GM12891 (cell line): ENCODE measurements around the gene ASF1B.

Experiments
- DNase-seq: peaks from one replicate; pipeline ENCODE4 v3.0.0; 2011; ENCODE audit warnings: low spot score; ENCODE audit not compliant: insufficient read length
- FAIRE-seq: peaks from 2 replicates; lab custom pipeline; 2011; peaks lifted over from hg19 to GRCh38; lab: Jason Lieb, UNC
- PAX5 ChIP-seq: IDR thresholded peaks from 2 replicates; pipeline ENCODE4 v1.6.1; 2011; ENCODE audit warnings: low read length, moderate library complexity, mild to moderate bottlenecking; ENCODE audit not compliant: insufficient read depth, severe bottlenecking
- POLR2A ChIP-seq: IDR thresholded peaks from 2 replicates; pipeline ENCODE4 v1.6.1; 2011; ENCODE audit warnings: low read depth, low read length, control low read depth
- POLR2AphosphoS5 ChIP-seq: IDR thresholded peaks from 2 replicates; pipeline ENCODE4 v1.6.1; 2011; ENCODE audit warnings: low read depth, low read length, control low read depth
- POU2F2 ChIP-seq: IDR thresholded peaks from 2 replicates; pipeline ENCODE4 v1.6.1; 2011; ENCODE audit warnings: low read depth, mild to moderate bottlenecking, control low read depth, low read length, moderate library complexity
- SPI1 ChIP-seq: IDR thresholded peaks from 2 replicates; pipeline ENCODE4 v1.6.1; 2011; ENCODE audit warnings: low read depth, low read length, control low read depth
- TAF1 ChIP-seq: IDR thresholded peaks from 2 replicates; pipeline ENCODE4 v1.6.1; 2011; ENCODE audit warnings: low read depth, low read length, control low read depth

ASF1B gene

DNA sequence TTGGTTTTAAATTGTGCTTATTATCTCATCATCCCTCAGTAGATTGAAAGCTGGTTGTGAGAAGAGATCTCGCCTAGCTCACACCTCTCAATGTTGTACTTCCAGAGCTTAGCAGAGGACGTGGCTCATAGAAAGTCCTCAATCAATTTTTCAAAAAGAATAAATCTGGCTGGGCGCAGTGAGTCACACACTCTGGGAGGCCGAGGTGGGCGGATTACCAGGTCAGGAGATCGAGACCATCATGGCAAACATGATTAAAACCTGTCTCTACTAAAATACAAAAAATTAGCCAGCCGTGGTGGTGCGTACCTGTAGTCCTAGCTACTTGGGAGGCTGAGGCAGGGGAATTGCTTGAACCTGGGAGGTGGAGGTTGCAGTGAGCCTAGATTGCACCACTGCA, 4.7 kb upstream of the ASF1B start:
- no peak for DNase-seq
- no peak for TF ChIP-seq POU2F2
- no peak for TF ChIP-seq POLR2AphosphoS5
- TF ChIP-seq SPI1, result no peak
- TF ChIP-seq TAF1, result no peak
- TF ChIP-seq PAX5, result no peak
- TF ChIP-seq POLR2A, result no peak
- no peak for FAIRE-seq

DNA sequence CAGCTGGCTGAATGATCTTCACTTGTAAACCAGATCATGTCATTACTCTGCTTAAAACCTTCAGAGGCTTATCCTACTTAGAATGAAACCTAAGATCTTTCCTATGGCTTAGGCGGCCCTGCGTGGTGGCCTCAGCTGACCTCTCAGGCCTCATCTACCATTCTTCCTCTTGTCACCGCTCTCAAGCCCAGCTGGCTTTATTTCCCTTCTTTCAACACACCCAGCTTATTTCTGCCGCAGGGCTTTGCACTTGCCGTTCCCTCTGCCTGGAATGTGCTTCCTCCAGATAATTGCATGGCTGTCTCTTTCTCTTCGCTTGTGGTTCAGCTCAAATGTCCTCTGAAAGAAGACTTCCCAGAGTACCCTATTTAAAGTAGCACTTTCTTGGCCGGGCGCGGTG, 3.6 kb upstream of the ASF1B start:
- DNase-seq (no peak), FAIRE-seq (no peak)
- TF ChIP-seq PAX5 (no peak), SPI1 (no peak), POLR2A (no peak), TAF1 (no peak), POLR2AphosphoS5 (no peak), POU2F2 (no peak)

GRCh38 chr19:14138576-14139265, 2.3 kb upstream of the ASF1B start:
- FAIRE-seq, result no peak
- no peak for DNase-seq
- TF ChIP-seq POLR2A (no peak), POLR2AphosphoS5 (no peak), TAF1 (no peak), PAX5 (no peak), SPI1 (no peak), POU2F2 (no peak)

DNA sequence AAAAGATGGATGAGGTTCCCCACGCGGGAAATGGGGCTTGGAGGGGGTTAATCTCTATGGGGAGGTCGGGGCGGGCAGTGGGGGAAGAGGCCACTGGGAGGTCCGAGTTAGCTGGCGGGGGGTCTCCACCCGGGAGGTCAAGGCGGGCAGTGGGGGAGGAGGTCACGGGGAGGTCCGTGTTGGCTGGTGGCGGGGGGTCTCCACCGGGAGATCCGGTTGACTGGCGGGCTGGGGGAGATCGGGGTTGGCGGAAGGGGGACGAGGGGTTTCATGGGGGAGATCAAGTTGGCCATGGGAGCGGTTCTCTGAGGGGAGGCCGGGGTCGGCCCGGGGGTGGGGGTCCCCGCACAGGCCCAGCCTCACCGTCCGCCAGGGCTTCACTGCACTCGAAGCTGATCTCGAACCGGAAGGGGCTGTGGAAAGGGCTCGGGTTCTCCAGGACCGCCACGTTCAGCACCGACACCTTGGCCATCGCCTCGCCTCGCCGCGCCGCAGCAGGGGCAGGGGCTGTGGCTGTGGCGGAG, 342 bp downstream of the ASF1B start:
- TF ChIP-seq POU2F2 (no peak), POLR2AphosphoS5 (no peak), POLR2A (no peak; the same call in 1 of the 2 replicates), PAX5 (no peak), SPI1 (no peak)
- FAIRE-seq (no peak), DNase-seq (no peak)

- no peak for TF ChIP-seq POLR2AphosphoS5
- TF ChIP-seq TAF1, result no peak
- no peak for TF ChIP-seq SPI1
- TF ChIP-seq POU2F2, result no peak
- TF ChIP-seq POLR2A, result no peak
- TF ChIP-seq PAX5, result no peak
- DNase-seq (no peak), FAIRE-seq (no peak)
Observed at GRCh38 chr19:14135355-14135754, 1.0 kb downstream of the ASF1B start.

GRCh38 chr19:14127929-14128509, 8.4 kb downstream of the ASF1B start:
- DNase-seq (no peak), FAIRE-seq (no peak)
- TF ChIP-seq POLR2A, result no peak
- TF ChIP-seq POU2F2, result no peak
- TF ChIP-seq SPI1, result peak; percentile 39
- TF ChIP-seq TAF1, result no peak
- no peak for TF ChIP-seq POLR2AphosphoS5
- no peak for TF ChIP-seq PAX5

- TF ChIP-seq TAF1, result no peak
- no peak for TF ChIP-seq PAX5
- TF ChIP-seq POU2F2, result no peak
- no peak for TF ChIP-seq POLR2A
- no peak for TF ChIP-seq POLR2AphosphoS5
- TF ChIP-seq SPI1, result no peak
- no peak for FAIRE-seq
Observed at GRCh38 chr19:14127176-14127575, 9.2 kb downstream of the ASF1B start.

GRCh38 chr19:14122924-14123323, 13.5 kb downstream of the ASF1B start:
- no peak for FAIRE-seq
- TF ChIP-seq POLR2AphosphoS5 (no peak), PAX5 (no peak)
- DNase-seq, result no peak

More at GRCh38 chr19:14127176-14127575, 9.2 kb downstream of the ASF1B start:
- no peak for DNase-seq

DNA sequence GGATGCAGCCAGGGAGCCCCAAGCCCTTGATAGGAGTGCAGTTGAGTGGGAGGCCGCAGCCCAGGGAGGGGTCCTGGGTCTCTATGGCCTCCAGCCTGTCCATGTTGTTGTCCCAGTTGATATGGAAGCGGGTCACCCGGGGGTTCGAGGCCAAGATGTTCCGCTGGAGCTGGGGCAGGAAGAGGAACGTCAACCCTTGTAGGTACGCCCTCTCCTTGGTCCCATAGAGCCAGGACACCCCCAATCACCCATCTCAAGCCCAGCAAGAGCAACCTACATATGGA, 15.9 kb downstream of the ASF1B start:
- FAIRE-seq, result no peak
- no peak for DNase-seq
- TF ChIP-seq POU2F2 (no peak), POLR2AphosphoS5 (no peak), POLR2A (no peak), PAX5 (no peak), TAF1 (no peak)
